ENCODE measurements around the gene CASP2. TPM values are rescaled to one million over a fixed set of nuclear protein-coding genes. Genes with fewer than 3 reads are reported as not detected.

CASP2 gene
- total and polyA plus RNA-seq, 2 of the 13 experiments (the other 11 are each of a cell fraction or from before 2014, with no cell fraction given), result 10.2 to 13.7 TPM

DNA sequence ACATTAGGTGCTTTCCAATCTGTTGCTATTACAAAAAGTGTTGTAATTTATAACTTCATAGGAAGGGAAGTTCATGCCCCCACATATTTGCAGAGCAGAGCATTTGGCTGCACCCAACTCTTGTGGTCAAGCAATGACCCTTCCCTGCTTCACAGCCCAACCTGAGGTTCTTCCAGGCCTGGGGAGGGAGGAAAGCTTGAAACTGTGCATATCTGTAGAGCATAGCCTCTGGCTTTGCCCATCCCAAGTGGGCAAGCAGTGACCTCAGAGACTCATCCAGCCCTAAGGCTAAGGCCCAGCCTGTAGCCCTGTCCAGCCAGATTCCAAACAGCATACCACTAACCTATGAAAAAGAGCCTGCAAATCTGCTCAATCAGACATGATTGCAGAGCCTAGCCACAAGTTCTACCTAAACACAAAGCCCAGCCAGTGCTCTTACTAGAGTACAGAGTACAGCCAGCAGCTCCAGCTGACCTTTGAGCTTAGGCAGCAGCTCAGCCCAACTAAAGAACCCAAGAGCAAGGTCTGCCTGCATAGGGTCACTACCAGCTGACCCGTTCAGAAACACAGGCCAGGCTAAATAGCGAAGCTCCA, 39.3 kb upstream of the CASP2 start (continued):
- TF ChIP-seq XRCC5 (optimal IDR thresholded peaks at IDR 0.05; ENCODE audit: low read length), result peak; percentile 43
- TF ChIP-seq, protein P1, sequence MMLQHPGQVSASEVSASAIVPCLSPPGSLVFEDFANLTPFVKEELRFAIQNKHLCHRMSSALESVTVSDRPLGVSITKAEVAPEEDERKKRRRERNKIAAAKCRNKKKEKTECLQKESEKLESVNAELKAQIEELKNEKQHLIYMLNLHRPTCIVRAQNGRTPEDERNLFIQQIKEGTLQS (CRISPR knock-in tag; IDR thresholded peaks at IDR 0.05), result no peak
- peak in 1 of 2 experiments; percentile 65; a peak in 2 of 4 replicates for TF ChIP-seq MAFK (conservative IDR thresholded peaks at IDR 0.05 in 1 of 2, IDR thresholded peaks at IDR 0.05 in 1 of 2; ENCODE audit: low read length in 2 of 2)
- TF ChIP-seq YY1 (IDR thresholded peaks at IDR 0.05; ENCODE audit: insufficient read depth, insufficient replicate concordance, low read depth, low read length), result no peak
- no peak for TF ChIP-seq ZNF839 (CRISPR knock-in tag; IDR thresholded peaks at IDR 0.05; ENCODE audit: borderline replicate concordance)
- no peak for TF ChIP-seq AKAP8 (CRISPR knock-in tag; IDR thresholded peaks at IDR 0.05)
- TF ChIP-seq NFIB (CRISPR knock-in tag; IDR thresholded peaks at IDR 0.05; ENCODE audit: borderline replicate concordance), result no peak
- TF ChIP-seq ZNF296 (CRISPR knock-in tag; conservative IDR thresholded peaks at IDR 0.05), result no peak
- TF ChIP-seq NRL (CRISPR knock-in tag; IDR thresholded peaks at IDR 0.05; ENCODE audit: borderline replicate concordance), result no peak
- TF ChIP-seq, protein P2, sequence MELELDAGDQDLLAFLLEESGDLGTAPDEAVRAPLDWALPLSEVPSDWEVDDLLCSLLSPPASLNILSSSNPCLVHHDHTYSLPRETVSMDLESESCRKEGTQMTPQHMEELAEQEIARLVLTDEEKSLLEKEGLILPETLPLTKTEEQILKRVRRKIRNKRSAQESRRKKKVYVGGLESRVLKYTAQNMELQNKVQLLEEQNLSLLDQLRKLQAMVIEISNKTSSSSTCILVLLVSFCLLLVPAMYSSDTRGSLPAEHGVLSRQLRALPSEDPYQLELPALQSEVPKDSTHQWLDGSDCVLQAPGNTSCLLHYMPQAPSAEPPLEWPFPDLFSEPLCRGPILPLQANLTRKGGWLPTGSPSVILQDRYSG (CRISPR knock-in tag; IDR thresholded peaks at IDR 0.05), result no peak
- TF ChIP-seq ZNF790 (CRISPR knock-in tag; IDR thresholded peaks at IDR 0.05; ENCODE audit: borderline replicate concordance), result no peak
- TF ChIP-seq ZNF878 (CRISPR knock-in tag; IDR thresholded peaks at IDR 0.05), result 0 out of 2 replicates have a peak, but pooled peaks have one; percentile 61
- no peak for TF ChIP-seq JDP2 (CRISPR knock-in tag; IDR thresholded peaks at IDR 0.05; ENCODE audit: borderline replicate concordance)
- no peak for TF ChIP-seq PHF8 (CRISPR knock-in tag; IDR thresholded peaks at IDR 0.05)
- TF ChIP-seq, protein P3, sequence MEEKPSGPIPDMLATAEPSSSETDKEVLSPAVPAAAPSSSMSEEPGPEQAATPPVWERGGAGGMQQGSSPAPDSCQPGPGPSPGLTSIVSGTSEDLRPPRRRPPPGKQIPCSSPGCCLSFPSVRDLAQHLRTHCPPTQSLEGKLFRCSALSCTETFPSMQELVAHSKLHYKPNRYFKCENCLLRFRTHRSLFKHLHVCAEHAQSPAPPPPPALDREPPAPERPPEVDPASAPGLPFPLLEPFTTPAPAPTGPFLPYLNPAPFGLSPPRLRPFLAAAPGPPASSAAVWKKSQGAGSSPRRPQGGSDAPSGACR (CRISPR knock-in tag; IDR thresholded peaks at IDR 0.05), result no peak
- no peak for TF ChIP-seq FOXC1 (CRISPR knock-in tag; IDR thresholded peaks at IDR 0.05; ENCODE audit: borderline replicate concordance)
- no peak for TF ChIP-seq ZSCAN29 (CRISPR knock-in tag; conservative IDR thresholded peaks at IDR 0.05)
- TF ChIP-seq, protein P4, sequence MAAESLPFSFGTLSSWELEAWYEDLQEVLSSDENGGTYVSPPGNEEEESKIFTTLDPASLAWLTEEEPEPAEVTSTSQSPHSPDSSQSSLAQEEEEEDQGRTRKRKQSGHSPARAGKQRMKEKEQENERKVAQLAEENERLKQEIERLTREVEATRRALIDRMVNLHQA (CRISPR knock-in tag; IDR thresholded peaks at IDR 0.05), result no peak
- TF ChIP-seq HNRNPK (IDR thresholded peaks at IDR 0.05; ENCODE audit: low read depth, low read length, poor library complexity, severe bottlenecking), result no peak
- no peak for TF ChIP-seq KLF12 (CRISPR knock-in tag; IDR thresholded peaks at IDR 0.05; ENCODE audit: borderline replicate concordance)
- no peak for TF ChIP-seq ZNF251 (CRISPR knock-in tag; IDR thresholded peaks at IDR 0.05)
- TF ChIP-seq MEIS2 (CRISPR knock-in tag; IDR thresholded peaks at IDR 0.05), result no peak
- no peak for TF ChIP-seq KAT7 (CRISPR knock-in tag; IDR thresholded peaks at IDR 0.05; ENCODE audit: borderline replicate concordance)
- no peak for TF ChIP-seq RFXANK (CRISPR knock-in tag; IDR thresholded peaks at IDR 0.05)
- no peak for TF ChIP-seq PAF1 (CRISPR knock-in tag; IDR thresholded peaks at IDR 0.05)
- TF ChIP-seq, protein P5, sequence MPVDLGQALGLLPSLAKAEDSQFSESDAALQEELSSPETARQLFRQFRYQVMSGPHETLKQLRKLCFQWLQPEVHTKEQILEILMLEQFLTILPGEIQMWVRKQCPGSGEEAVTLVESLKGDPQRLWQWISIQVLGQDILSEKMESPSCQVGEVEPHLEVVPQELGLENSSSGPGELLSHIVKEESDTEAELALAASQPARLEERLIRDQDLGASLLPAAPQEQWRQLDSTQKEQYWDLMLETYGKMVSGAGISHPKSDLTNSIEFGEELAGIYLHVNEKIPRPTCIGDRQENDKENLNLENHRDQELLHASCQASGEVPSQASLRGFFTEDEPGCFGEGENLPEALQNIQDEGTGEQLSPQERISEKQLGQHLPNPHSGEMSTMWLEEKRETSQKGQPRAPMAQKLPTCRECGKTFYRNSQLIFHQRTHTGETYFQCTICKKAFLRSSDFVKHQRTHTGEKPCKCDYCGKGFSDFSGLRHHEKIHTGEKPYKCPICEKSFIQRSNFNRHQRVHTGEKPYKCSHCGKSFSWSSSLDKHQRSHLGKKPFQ (CRISPR knock-in tag; IDR thresholded peaks at IDR 0.05; ENCODE audit: insufficient replicate concordance), result no peak
